T-helper 22 cell (primary cell): ENCODE data around the gene CERCAM.

Experiments used
- DNase-seq: peaks from one replicate; pipeline ENCODE4 v3.0.0-alpha.2; 2020; ENCODE audit warnings: low read depth

The CERCAM gene, protein sequence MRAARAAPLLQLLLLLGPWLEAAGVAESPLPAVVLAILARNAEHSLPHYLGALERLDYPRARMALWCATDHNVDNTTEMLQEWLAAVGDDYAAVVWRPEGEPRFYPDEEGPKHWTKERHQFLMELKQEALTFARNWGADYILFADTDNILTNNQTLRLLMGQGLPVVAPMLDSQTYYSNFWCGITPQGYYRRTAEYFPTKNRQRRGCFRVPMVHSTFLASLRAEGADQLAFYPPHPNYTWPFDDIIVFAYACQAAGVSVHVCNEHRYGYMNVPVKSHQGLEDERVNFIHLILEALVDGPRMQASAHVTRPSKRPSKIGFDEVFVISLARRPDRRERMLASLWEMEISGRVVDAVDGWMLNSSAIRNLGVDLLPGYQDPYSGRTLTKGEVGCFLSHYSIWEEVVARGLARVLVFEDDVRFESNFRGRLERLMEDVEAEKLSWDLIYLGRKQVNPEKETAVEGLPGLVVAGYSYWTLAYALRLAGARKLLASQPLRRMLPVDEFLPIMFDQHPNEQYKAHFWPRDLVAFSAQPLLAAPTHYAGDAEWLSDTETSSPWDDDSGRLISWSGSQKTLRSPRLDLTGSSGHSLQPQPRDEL

DNA sequence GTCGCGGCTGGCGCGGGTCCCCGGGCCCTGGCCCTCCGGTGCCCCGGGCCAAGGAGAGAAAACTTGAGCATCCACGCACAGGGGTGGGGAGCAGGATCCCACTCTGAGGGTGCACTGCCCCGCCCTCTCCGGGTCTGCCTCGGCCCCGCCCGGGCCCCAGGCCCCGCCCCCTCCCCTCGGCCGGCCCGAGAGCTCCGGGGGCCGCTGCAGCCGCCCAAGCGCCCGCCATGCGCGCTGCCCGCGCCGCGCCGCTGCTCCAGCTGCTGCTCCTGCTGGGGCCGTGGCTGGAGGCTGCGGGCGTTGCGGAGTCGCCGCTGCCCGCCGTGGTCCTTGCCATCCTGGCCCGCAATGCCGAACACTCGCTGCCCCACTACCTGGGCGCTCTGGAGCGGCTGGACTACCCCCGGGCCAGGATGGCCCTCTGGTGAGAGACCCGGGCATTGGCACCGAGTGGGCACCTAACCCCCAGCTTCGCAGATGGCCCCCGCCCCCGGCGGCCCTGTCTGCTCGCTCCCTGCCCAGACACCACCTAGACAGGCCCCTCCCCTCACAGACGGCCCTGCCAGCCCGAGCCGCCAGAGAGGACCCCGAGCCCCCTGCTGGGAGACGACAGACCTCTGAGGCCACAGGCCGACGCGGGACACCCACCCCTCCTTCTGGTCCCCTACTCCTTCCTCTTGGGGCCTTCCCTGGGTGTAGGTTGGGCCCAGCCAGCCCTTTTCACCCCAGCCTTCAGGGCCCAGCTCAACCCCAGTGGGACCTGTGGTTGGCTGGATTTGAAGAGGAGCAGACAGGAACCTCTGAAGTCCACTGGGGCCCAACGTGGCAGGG, at the start of gene CERCAM:
Gene CERCAM, plus strand, starts transcription at position 207 of the 831 bp plus-strand sequence. Its CDS starts 21 bp downstream, at position 228.
- peak; percentile 29 for DNase-seq

DNA sequence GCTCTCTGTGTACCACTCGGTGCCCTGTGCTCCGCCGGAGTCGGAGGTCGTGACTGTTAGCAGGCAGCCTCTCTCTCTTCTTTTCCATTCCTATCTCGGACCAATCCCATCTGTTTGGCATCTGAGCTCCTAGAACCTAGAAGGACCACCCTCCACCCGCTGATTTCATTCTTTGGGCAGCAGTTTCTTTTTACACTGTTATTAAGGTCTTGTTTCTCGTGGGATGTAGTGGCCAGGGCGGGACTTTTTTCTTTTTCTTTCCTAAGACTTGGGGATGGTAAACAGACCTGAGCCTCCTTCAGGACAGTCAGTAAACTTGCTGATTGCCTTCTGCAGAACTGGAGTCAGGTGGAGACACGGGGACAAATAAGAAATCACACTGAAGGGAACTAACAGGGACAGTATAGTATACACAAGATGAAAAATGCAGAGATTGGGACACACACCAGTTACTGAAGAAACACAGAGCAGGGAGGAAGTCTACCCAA, 49.0 kb upstream of the CERCAM start:
- no peak for DNase-seq

GRCh38 chr9:128372188-128372641, 48.4 kb upstream of the CERCAM start:
- no peak for DNase-seq

DNA sequence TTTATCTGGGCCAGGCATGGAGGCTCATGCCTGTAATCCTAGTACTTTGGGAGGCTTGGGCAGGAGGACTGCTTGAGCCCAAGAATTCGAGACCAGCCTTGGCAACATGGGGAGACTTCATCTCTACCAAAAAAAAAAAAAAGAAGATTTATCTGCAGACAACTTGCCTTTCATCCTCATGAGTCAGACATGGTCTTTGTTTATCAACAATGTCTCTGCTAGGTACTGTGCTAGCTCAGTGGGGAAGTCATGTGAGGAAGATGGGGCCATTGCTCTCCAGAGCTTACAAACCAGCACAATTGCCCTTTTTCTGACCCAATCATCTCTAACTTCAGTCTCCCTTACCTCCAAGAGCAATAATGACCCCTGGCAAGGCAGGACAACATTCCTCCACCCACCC, 47.9 kb upstream of the CERCAM start:
- DNase-seq: no peak

DNA sequence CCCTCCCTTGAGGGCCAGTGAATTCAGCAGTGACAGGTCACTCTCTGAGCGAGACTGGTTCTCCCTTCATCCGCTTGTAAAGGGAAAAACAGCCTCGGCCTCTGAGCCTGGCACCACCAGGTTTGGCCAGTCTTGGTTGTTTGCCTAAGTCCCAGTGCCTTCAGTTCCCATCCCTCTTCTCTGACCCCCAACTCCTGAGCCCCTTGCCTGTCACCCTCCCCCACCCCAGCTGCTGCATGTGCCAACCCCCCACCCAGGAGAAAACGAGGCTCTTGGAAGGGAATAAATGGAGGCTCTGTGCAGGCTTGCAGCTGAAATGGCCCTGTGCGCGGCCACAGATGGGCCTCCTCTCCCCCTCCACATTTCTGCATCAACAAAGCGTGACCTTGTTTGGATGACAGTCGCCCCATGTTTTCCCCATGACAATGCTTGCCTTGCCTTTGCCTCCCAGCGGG, 46.4 kb upstream of the CERCAM start:
- DNase-seq: no peak

DNA sequence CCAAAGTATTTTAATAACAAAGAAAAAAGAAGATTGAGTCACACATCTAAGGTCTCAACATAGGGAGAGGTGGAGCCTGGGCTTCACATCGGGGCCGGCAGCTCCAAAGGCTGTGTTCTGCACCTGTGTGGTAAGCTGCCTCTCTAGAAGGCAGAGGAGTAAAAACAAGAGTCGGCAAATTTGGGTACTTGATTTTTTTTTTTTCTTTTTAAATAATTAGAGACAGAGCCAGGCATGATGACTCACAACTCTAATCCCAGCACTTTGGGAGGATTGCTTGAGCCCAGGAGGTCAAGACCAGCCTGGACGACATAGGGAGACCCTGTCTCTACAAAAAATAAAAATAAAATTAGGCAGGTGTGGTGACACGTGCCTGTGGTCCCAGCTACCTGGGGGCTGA, 44.8 kb upstream of the CERCAM start:
- no peak for DNase-seq

- no peak for DNase-seq
Measured at GRCh38 chr9:128382261-128382660, 38.4 kb upstream of the CERCAM start.

- no peak for DNase-seq
Measured at GRCh38 chr9:128383007-128383753, 37.5 kb upstream of the CERCAM start.

- no peak for DNase-seq
Measured at GRCh38 chr9:128383791-128384190, 36.9 kb upstream of the CERCAM start.

GRCh38 chr9:128384801-128385495, 35.7 kb upstream of the CERCAM start:
- DNase-seq: no peak

GRCh38 chr9:128385496-128386460, 34.9 kb upstream of the CERCAM start:
- DNase-seq: no peak

- no peak for DNase-seq
Measured at GRCh38 chr9:128388150-128388549, 32.5 kb upstream of the CERCAM start.

- no peak for DNase-seq
Measured at GRCh38 chr9:128389395-128390149, 31.1 kb upstream of the CERCAM start.

- no peak for DNase-seq
Measured at GRCh38 chr9:128390150-128390812, 30.4 kb upstream of the CERCAM start.

DNA sequence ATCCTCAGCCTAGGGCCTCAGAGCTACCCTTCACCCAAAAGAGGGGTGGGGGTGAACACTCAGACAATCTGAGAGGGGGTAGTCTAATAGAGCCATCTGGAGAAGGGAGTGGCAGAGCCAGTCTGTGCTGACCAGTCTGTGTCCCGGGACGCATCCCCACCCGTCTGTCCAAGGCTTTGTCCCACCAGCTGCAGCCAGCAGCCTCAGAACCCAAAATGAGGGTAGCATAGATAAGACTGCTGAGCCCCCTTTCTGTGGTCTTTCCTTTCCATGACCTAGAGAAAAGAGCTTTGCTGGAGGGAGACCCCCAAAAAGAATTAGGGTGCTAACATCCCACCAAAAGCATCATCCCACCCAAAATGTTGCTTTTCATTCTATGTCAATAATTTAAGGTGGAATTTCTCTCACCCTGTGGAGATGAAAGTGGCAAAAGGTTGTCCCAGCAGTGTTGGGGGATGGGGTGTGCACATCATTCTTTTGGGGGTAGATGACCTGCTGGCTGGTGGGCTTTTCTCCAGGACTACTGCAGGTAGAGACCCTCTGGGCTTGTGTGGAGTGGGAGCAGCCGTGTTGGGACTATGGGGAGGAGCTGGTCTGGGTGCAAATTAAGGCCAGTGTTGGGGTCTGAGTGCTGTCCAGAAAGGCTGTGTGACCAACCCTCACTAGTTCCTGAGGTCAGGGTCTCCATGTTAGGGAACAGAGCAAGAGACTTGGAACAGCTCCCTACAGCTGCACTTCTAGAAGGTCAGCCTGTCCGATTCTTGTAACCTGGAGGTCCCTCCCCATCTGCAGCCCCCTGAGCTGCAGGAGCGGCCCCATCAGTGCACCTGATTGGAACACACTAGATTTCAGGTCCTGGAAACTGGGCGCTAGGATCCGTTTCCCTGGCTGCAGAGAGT, 29.6 kb upstream of the CERCAM start:
- no peak for DNase-seq

DNA sequence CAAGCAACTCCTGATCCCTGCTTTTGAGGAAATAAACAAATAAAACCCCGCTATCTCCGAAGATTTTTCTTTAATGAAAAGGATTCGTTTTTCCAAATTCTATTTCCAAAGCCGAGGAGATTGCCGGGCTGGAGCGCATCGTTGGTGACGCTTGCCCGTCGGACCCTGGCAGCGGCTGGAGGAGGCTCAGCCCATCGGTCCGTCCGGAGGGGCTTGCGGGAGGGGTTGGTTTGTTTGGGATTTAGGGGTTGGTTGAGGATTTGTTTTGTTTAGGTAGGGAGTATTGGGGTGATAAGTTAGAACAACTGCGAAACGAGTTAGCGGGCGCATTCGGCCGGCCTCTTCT, 28.7 kb upstream of the CERCAM start:
- no peak for DNase-seq

GRCh38 chr9:128392302-128393144, 28.1 kb upstream of the CERCAM start:
- DNase-seq: no peak
